GM12873 (cell line): ENCODE measurements around the gene GIMAP4.

Experiments used
- CTCF ChIP-seq: IDR thresholded peaks from 2 replicates; pipeline ENCODE4 v1.5.1; 2012; ENCODE audit warnings: low read depth, mild to moderate bottlenecking, moderate library complexity, low read length, control low read depth; ENCODE audit not compliant: insufficient read depth; ENCODE audit errors: missing control alignments

GIMAP4 gene

GRCh38 chr7:150620061-150620460 is 52.9 kb downstream of the GIMAP4 start:
- TF ChIP-seq CTCF, result no peak

GRCh38 chr7:150620617-150621371 is 53.6 kb downstream of the GIMAP4 start:
- no peak for TF ChIP-seq CTCF

- TF ChIP-seq CTCF, result no peak
Measured at GRCh38 chr7:150621376-150621775, 54.2 kb downstream of the GIMAP4 start.
